Central memory CD8-positive, alpha-beta T cell (primary cell): ENCODE results near the gene SFN.
"Not testable (repeated sequence)": the region's sequence is repeated elsewhere in the genome, so short reads cannot be mapped to it uniquely, and the experiment has no call there.

Source experiments
- ATAC-seq: fragments of 150-1000 bp; cut with Tn5 transposase; replicated peaks from 2 replicates; pipeline ENCODE4 v1.10.0; 2022; ENCODE audit warnings: mild to moderate bottlenecking, moderate FRiP score, moderate number of reproducible peaks; ENCODE audit not compliant: poor library complexity, severe bottlenecking; ENCODE audit errors: extremely low read depth
- DNase-seq, 2 donors: peaks; one replicate each; pipeline ENCODE4 v3.0.0; 2021; ENCODE audit warnings: low spot score in 2 of 2
- H3K27ac Mint-ChIP-seq: one replicate; pipeline ENCODE4 v1.8.0; 2022; ENCODE audit warnings: low read depth, mild to moderate bottlenecking, moderate library complexity, mixed read lengths
- H3K27me3 Mint-ChIP-seq: one replicate; pipeline ENCODE4 v1.8.0; 2022; ENCODE audit warnings: mixed read lengths
- H3K36me3 Mint-ChIP-seq: one replicate; pipeline ENCODE4 v1.8.0; 2022; ENCODE audit warnings: mild to moderate bottlenecking, moderate library complexity, mixed read lengths; ENCODE audit not compliant: insufficient read depth
- H3K4me1 Mint-ChIP-seq: one replicate; pipeline ENCODE4 v1.8.0; 2022; ENCODE audit warnings: mixed read lengths
- H3K4me3 Mint-ChIP-seq: one replicate; pipeline ENCODE4 v1.8.0; 2022; ENCODE audit warnings: mild to moderate bottlenecking, moderate library complexity, mixed read lengths
- H3K9me3 Mint-ChIP-seq: one replicate; pipeline ENCODE4 v1.8.0; 2022; ENCODE audit warnings: mixed read lengths

SFN gene

GRCh38 chr1:26831059-26831458, 31.9 kb upstream of the SFN start:
- Mint-ChIP-seq H3K4me1 (peaks cover 76% of the 10 kb centered on the region), H3K36me3 (peaks cover 37% of the 10 kb centered on the region), H3K27me3 (no peaks in the 10 kb centered on the region), H3K9me3 (no peaks in the 10 kb centered on the region), H3K27ac (peak overlapping the region; percentile 100), H3K4me3 (no peak overlapping the region)
- no peak for DNase-seq
- no peak for ATAC-seq

- Mint-ChIP-seq H3K9me3 (no peaks in the 10 kb centered on the region), H3K4me1 (peaks cover 76% of the 10 kb centered on the region), H3K27me3 (no peaks in the 10 kb centered on the region), H3K4me3 (no peak overlapping the region), H3K36me3 (peaks cover 37% of the 10 kb centered on the region), H3K27ac (peak overlapping the region; percentile 100)
- ATAC-seq (no peak), DNase-seq (no peak)
These were observed 31.3 kb upstream of the SFN start for GRCh38 chr1:26831546-26832248.

- DNase-seq (no peak), ATAC-seq (no peak)
- Mint-ChIP-seq H3K27me3 (no peaks in the 10 kb centered on the region), H3K27ac (peak overlapping the region; percentile 100), H3K36me3 (peaks cover 34% of the 10 kb centered on the region), H3K9me3 (no peaks in the 10 kb centered on the region), H3K4me3 (peak overlapping the region; percentile 60), H3K4me1 (peaks cover 73% of the 10 kb centered on the region)
These were observed 30.5 kb upstream of the SFN start for GRCh38 chr1:26832249-26832960.

GRCh38 chr1:26833432-26834405, 29.2 kb upstream of the SFN start:
- H3K36me3 Mint-ChIP-seq: peaks cover 38% of the 10 kb centered on the region
- H3K4me3 Mint-ChIP-seq: peak overlapping the region; percentile 60
- H3K9me3 Mint-ChIP-seq: no peaks in the 10 kb centered on the region
- H3K27ac Mint-ChIP-seq: peak overlapping the region; percentile 100
- no peaks in the 10 kb centered on the region for H3K27me3 Mint-ChIP-seq
- H3K4me1 Mint-ChIP-seq: peaks cover 70% of the 10 kb centered on the region
- DNase-seq (peak; percentile 73 to 90), ATAC-seq (peak; percentile 97)

- not testable (repeated sequence) for ATAC-seq, DNase-seq, H3K4me3 Mint-ChIP-seq, H3K27me3 Mint-ChIP-seq, H3K9me3 Mint-ChIP-seq
- H3K4me1 Mint-ChIP-seq: peaks cover 44% of the 10 kb centered on the region
- peaks cover 52% of the 10 kb centered on the region for H3K36me3 Mint-ChIP-seq
- H3K27ac Mint-ChIP-seq: peak overlapping the region; percentile 88
These were observed 25.3 kb upstream of the SFN start for GRCh38 chr1:26837665-26838064.

- peaks cover 54% of the 10 kb centered on the region for H3K36me3 Mint-ChIP-seq
- H3K27me3 Mint-ChIP-seq: no peaks in the 10 kb centered on the region
- peak overlapping the region; percentile 88 for H3K27ac Mint-ChIP-seq
- H3K4me3 Mint-ChIP-seq: peak overlapping the region; percentile 18
- H3K4me1 Mint-ChIP-seq: peaks cover 34% of the 10 kb centered on the region
- DNase-seq (peak; percentile 24 to 42), ATAC-seq (peak; percentile 94)
- H3K9me3 Mint-ChIP-seq: no peaks in the 10 kb centered on the region
These were observed 24.2 kb upstream of the SFN start for GRCh38 chr1:26838474-26839338.

GRCh38 chr1:26839339-26839722, 23.6 kb upstream of the SFN start:
- ATAC-seq: no peak
- H3K4me1 Mint-ChIP-seq: peaks cover 28% of the 10 kb centered on the region
- DNase-seq: no peak
- H3K27me3 Mint-ChIP-seq: no peaks in the 10 kb centered on the region
- H3K27ac Mint-ChIP-seq: peak overlapping the region; percentile 88
- peaks cover 51% of the 10 kb centered on the region for H3K36me3 Mint-ChIP-seq
- H3K9me3 Mint-ChIP-seq: no peaks in the 10 kb centered on the region
- peak overlapping the region; percentile 18 for H3K4me3 Mint-ChIP-seq

GRCh38 chr1:26839779-26840178, 23.2 kb upstream of the SFN start:
- H3K9me3 Mint-ChIP-seq: no peaks in the 10 kb centered on the region
- no peak for DNase-seq
- peaks cover 49% of the 10 kb centered on the region for H3K36me3 Mint-ChIP-seq
- peak overlapping the region; percentile 88 for H3K27ac Mint-ChIP-seq
- peaks cover 23% of the 10 kb centered on the region for H3K4me1 Mint-ChIP-seq
- ATAC-seq: no peak
- no peaks in the 10 kb centered on the region for H3K27me3 Mint-ChIP-seq
- no peak overlapping the region for H3K4me3 Mint-ChIP-seq

- ATAC-seq: no peak
- DNase-seq: no peak
- H3K27me3 Mint-ChIP-seq: no peaks in the 10 kb centered on the region
- peaks cover 6% of the 10 kb centered on the region for H3K4me1 Mint-ChIP-seq
- no peak overlapping the region for H3K4me3 Mint-ChIP-seq
- H3K36me3 Mint-ChIP-seq: peaks cover 51% of the 10 kb centered on the region
- no peaks in the 10 kb centered on the region for H3K9me3 Mint-ChIP-seq
- no peak overlapping the region for H3K27ac Mint-ChIP-seq
These were observed 18.3 kb upstream of the SFN start for GRCh38 chr1:26844424-26845196.

- Mint-ChIP-seq H3K36me3 (peaks cover 60% of the 10 kb centered on the region), H3K27ac (peak overlapping the region; percentile 87)
- not testable (repeated sequence) for DNase-seq
These were observed 15.1 kb upstream of the SFN start for GRCh38 chr1:26847826-26848225.

GRCh38 chr1:26848499-26848898, 14.4 kb upstream of the SFN start:
- ATAC-seq (no peak), DNase-seq (no peak)
- no peak overlapping the region for H3K27ac Mint-ChIP-seq
- H3K27me3 Mint-ChIP-seq: no peaks in the 10 kb centered on the region
- H3K4me3 Mint-ChIP-seq: no peak overlapping the region
- peaks cover 12% of the 10 kb centered on the region for H3K4me1 Mint-ChIP-seq
- H3K36me3 Mint-ChIP-seq: peaks cover 58% of the 10 kb centered on the region
- no peaks in the 10 kb centered on the region for H3K9me3 Mint-ChIP-seq

More at GRCh38 chr1:26847826-26848225, 15.1 kb upstream of the SFN start:
- not testable (repeated sequence) for H3K27me3 Mint-ChIP-seq, H3K4me3 Mint-ChIP-seq, ATAC-seq, H3K9me3 Mint-ChIP-seq
- H3K4me1 Mint-ChIP-seq: peaks cover 12% of the 10 kb centered on the region
